DND-41 (cell line): ENCODE measurements around the gene CHSY1.

Experiments used
- EZH2 ChIP-seq: IDR thresholded peaks from 3 replicates; pipeline ENCODE4 v1.6.1; 2012; ENCODE audit warnings: borderline replicate concordance, low read depth, mild to moderate bottlenecking, moderate library complexity, low read length, inconsistent platforms; ENCODE audit not compliant: severe bottlenecking
- TF ChIP-seq, protein P1 (sequence below): IDR thresholded peaks from 2 replicates; pipeline ENCODE4 v1.5.1; 2012; ENCODE audit warnings: borderline replicate concordance, low read length, moderate library complexity, mild to moderate bottlenecking; ENCODE audit not compliant: poor library complexity, severe bottlenecking; ENCODE audit errors: extremely low read depth

DNA sequence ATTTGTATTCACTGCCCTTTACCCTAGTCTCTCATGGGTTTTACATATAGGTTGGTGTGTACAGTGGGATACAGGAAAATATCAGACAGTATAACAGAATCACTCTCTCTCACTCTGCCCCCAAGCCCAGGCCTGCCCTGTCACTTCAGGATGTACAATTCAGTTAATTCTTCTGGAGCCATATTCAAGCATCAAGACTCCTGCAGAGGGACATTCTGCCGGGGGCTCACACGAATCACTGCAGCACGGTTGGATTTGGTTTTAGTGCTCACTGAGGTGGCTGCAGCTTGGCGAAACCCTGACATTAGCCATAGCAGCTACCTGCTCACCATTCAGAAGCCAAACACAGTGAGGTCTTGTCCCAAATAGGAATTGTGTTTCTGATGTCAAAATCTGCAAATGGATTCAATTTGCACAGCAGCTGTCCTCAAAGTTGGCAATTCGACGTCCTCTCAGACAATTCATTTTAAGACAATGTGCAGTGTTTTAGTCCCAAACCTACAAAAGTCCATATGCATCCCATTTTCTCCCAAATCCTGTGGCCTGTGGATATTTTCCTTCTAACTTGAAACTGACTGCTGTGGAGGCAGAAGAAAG is 82.9 kb downstream of the CHSY1 start:
- TF ChIP-seq, protein P1, sequence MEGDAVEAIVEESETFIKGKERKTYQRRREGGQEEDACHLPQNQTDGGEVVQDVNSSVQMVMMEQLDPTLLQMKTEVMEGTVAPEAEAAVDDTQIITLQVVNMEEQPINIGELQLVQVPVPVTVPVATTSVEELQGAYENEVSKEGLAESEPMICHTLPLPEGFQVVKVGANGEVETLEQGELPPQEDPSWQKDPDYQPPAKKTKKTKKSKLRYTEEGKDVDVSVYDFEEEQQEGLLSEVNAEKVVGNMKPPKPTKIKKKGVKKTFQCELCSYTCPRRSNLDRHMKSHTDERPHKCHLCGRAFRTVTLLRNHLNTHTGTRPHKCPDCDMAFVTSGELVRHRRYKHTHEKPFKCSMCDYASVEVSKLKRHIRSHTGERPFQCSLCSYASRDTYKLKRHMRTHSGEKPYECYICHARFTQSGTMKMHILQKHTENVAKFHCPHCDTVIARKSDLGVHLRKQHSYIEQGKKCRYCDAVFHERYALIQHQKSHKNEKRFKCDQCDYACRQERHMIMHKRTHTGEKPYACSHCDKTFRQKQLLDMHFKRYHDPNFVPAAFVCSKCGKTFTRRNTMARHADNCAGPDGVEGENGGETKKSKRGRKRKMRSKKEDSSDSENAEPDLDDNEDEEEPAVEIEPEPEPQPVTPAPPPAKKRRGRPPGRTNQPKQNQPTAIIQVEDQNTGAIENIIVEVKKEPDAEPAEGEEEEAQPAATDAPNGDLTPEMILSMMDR = no peak
- no peak for TF ChIP-seq EZH2
